Suprapubic skin (tissue), 4 donors: ENCODE data around the gene CDK1.

Source experiments
- CTCF ChIP-seq, 2 donors: fragments of 200-600 bp in 1 of 2; fragments of 450-650 bp in 1 of 2; sonication (generic) in 1 of 2; IDR thresholded peaks; one replicate each; pipeline ENCODE4 v1.5.1; 2016 to 2019; ENCODE audit warnings: antibody characterized with exemption in 2 of 2, mild to moderate bottlenecking in 1 of 2, moderate library complexity in 1 of 2
- POLR2A ChIP-seq, 2 donors: fragments of 450-650 bp; IDR thresholded peaks; one replicate each; pipeline ENCODE4 v1.6.1; 2017; ENCODE audit warnings: antibody characterized with exemption in 2 of 2, mild to moderate bottlenecking in 2 of 2, moderate library complexity in 2 of 2
- POLR2AphosphoS5 ChIP-seq, 3 donors: sonication (generic); formaldehyde crosslinking; IDR thresholded peaks; one replicate each; pipeline ENCODE4 v1.6.1; 2017; ENCODE audit warnings: antibody characterized with exemption in 3 of 3

GRCh38 chr10:60788544-60788943 is 10.3 kb downstream of the CDK1 start:
- no peak for TF ChIP-seq CTCF (IDR thresholded peaks at IDR 0.05)
- no peak for TF ChIP-seq POLR2A (IDR thresholded peaks at IDR 0.05)
- no peak for TF ChIP-seq POLR2AphosphoS5 (IDR thresholded peaks at IDR 0.05)
